H1 (cell line): ENCODE results near the gene PPARD. TPM values are rescaled to one million over a fixed set of nuclear protein-coding genes. Genes with fewer than 3 reads are reported as not detected.

Experiments
- ASH2L ChIP-seq: fragments of 200-600, 300-600 bp; sonication (generic); IDR thresholded peaks from one replicate; pipeline ENCODE4 v1.7.1; 2017; ENCODE audit warnings: low read length
- HDAC2 ChIP-seq, 2 experiments: fragments of 300-600 bp in 1 of 2; sonication (generic) in 1 of 2; IDR thresholded peaks; 2 replicates each; pipeline ENCODE4 v1.6.1; 2011 to 2012; ENCODE audit warnings: low read depth in 2 of 2, low read length in 2 of 2, mild to moderate bottlenecking in 2 of 2, moderate library complexity in 2 of 2, borderline replicate concordance in 1 of 2, inconsistent platforms in 1 of 2
- JUN ChIP-seq: IDR thresholded peaks from 2 replicates; pipeline ENCODE4 v1.6.1; 2011; ENCODE audit warnings: low read depth, mild to moderate bottlenecking, improper control_type of control experiment, low read length
- NRF1 ChIP-seq: IDR thresholded peaks from 2 replicates; pipeline ENCODE4 v1.6.1; 2011; ENCODE audit warnings: mild to moderate bottlenecking, low read depth, low read length, improper control_type of control experiment
- RAD21 ChIP-seq, 2 experiments: IDR thresholded peaks in 1 of 2; conservative IDR thresholded peaks in 1 of 2; 2 replicates each; pipeline ENCODE4 v1.6.1; 2011; ENCODE audit warnings: low read depth in 2 of 2, low read length in 2 of 2, improper control_type of control experiment in 1 of 2, inconsistent platforms in 1 of 2, mild to moderate bottlenecking in 1 of 2, moderate library complexity in 1 of 2
- RFX5 ChIP-seq: IDR thresholded peaks from 2 replicates; pipeline ENCODE4 v1.6.1; 2011; ENCODE audit warnings: low read depth, low read length, improper control_type of control experiment, borderline replicate concordance
- SIN3A ChIP-seq, 2 experiments: IDR thresholded peaks in 1 of 2; conservative IDR thresholded peaks in 1 of 2; 2 replicates each; pipeline ENCODE4 v1.6.1; 2011 to 2012; ENCODE audit warnings: low read length in 2 of 2, improper control_type of control experiment in 1 of 2, low read depth in 1 of 2, mild to moderate bottlenecking in 1 of 2
- YY1 ChIP-seq: IDR thresholded peaks from 2 replicates; pipeline ENCODE4 v1.6.1; 2011; ENCODE audit warnings: low read depth, mild to moderate bottlenecking, low read length
- polyA plus RNA-seq, 7 experiments: library from polyadenylated mRNA; depleted of rRNA in 3 of 7; stranded (reverse) in 5 of 7; unstranded in 2 of 7; fragments of >200 nt in 5 of 7; fragments of 200-250 nt in 2 of 7; gene quantifications; 1 replicate in 5 of 7; 2 replicates in 1 of 7; 4 replicates in 1 of 7; pipeline versions ENCODE4 v1.2.1 to v1.2.3, GENCODE V29; 2011 to 2013; ENCODE audit warnings: missing spikeins in 2 of 7, mixed read lengths in 2 of 7
- total RNA-seq: library from RNA; stranded (reverse); fragmentation: NEBNext Ultra II Directional; extraction: Animal tissue kit (Norgen Biotek cat#: 25700); gene quantifications from 2 replicates; pipeline ENCODE4 v1.2.1, GENCODE V29; 2021
- TF ChIP-seq, protein P1 (sequence below): IDR thresholded peaks from 2 replicates; pipeline ENCODE4 v1.6.1; 2011; ENCODE audit warnings: low read length, improper control_type of control experiment
- TF ChIP-seq, protein P2 (sequence below): IDR thresholded peaks from 2 replicates; pipeline ENCODE4 v1.6.1; 2012; ENCODE audit warnings: inconsistent platforms

Gene PPARD
- total and polyA plus RNA-seq, 2 of the 8 experiments (the other 6 are each of a cell fraction or from before 2014, with no cell fraction given) = 14.6 to 14.9 TPM

DNA sequence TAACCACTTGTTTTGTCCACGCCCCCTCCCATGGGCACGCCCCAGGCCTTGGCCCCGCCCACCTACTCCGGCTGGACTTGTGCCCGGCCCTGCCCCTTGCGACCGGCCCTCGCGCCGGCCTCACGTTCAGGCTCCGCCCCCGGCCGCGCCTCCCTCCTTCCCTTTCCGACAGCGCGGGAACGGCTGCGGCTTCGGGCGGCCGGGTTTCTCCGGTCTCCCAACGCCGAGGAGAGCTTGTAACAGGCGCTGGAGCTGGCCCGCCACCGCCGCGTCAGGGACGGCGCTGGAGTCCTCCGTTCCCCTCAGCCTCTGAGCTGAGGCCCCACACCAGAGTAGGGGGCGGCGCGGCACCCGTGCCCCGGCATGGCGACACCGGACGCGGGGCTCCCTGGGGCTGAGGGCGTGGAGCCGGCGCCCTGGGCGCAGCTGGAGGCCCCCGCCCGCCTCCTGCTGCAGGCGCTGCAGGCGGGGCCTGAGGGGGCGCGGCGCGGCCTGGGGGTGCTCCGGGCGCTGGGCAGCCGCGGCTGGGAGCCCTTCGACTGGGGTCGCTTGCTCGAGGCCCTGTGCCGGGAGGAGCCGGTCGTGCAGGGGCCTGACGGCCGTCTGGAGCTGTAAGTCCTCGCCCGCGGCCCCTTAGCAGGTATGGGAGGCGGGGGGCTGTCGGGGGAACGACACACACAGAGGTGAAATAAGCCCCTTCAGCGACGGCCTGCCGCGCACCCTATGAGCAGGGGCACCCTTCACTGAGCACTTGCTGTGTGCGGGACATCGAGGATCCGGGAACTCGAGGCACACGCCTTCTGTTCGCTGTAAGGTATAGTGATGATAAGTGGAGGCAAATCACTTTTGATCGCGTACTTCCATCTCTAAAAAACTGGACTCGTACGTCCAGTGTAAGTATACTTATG, 110.1 kb downstream of the PPARD start, which contains the start of gene FANCE (continued):
- TF ChIP-seq, protein P1, sequence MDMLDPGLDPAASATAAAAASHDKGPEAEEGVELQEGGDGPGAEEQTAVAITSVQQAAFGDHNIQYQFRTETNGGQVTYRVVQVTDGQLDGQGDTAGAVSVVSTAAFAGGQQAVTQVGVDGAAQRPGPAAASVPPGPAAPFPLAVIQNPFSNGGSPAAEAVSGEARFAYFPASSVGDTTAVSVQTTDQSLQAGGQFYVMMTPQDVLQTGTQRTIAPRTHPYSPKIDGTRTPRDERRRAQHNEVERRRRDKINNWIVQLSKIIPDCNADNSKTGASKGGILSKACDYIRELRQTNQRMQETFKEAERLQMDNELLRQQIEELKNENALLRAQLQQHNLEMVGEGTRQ = no peak
- no peak for TF ChIP-seq JUN
- peak; percentile 35 for TF ChIP-seq ASH2L
- TF ChIP-seq, protein P2, sequence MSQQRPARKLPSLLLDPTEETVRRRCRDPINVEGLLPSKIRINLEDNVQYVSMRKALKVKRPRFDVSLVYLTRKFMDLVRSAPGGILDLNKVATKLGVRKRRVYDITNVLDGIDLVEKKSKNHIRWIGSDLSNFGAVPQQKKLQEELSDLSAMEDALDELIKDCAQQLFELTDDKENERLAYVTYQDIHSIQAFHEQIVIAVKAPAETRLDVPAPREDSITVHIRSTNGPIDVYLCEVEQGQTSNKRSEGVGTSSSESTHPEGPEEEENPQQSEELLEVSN = peak; percentile 90
- TF ChIP-seq YY1 = no peak
- no peak for TF ChIP-seq NRF1
- no peak for TF ChIP-seq RFX5
- peak in 1 of 2 experiments; percentile 19; a peak in 1 of 4 replicates for TF ChIP-seq SIN3A (conservative IDR thresholded peaks at IDR 0.05 in 1 of 2, IDR thresholded peaks at IDR 0.05 in 1 of 2; ENCODE audit: low read depth in 1 of 2, low read length in 2 of 2)
- no peak for TF ChIP-seq HDAC2 (IDR thresholded peaks at IDR 0.05; ENCODE audit: borderline replicate concordance in 1 of 2, low read depth in 2 of 2, low read length in 2 of 2)
- TF ChIP-seq RAD21 (IDR thresholded peaks at IDR 0.05 in 1 of 2, conservative IDR thresholded peaks at IDR 0.05 in 1 of 2; ENCODE audit: low read depth in 2 of 2, low read length in 2 of 2) = no peak
